HG02973 (cell line): ENCODE data around the gene LRRC14B.
"Not testable (repeated sequence)": the region's sequence is repeated elsewhere in the genome, so short reads cannot be mapped to it uniquely, and the experiment has no call there.

Source experiments
- ATAC-seq: cut with Tn5 transposase; IDR thresholded peaks from one replicate; pipeline ENCODE4 v1.9.1; 2021; ENCODE audit warnings: moderate library complexity; ENCODE audit not compliant: unreplicated experiment

LRRC14B gene

DNA sequence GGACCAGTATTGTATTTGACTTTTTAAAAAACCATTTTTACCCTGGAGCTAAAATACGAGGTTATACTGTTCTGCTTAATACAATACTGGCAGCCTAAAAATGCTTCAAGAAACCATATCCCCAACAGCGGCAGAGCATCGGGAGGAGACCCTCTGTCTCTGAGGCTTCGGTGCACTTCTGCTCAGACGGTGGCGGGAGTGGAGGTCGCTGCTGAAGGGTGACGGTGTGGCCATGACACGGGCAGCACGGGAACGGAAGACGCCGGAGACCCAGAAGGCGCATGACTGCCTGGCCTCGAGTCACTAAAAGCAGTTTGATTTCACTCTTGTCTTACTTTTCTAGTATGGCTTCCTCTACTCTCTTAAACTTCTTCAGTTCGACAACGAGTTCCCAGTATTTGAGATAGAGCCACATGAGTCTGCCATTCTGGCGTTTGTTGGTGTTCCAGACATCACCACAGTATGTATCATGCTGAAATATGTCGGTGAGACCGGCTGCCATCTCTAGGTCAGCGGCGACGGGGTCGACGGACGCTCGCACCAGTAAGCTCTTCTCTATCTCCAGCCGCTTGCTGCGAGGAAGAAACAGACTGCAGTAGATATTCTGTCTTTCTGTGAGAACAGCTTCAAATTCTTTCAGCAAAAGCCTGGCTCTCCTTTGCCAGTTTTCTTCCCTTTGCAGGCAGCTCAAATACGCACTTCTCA, 13.8 kb downstream of the LRRC14B start:
- no peak for ATAC-seq

DNA sequence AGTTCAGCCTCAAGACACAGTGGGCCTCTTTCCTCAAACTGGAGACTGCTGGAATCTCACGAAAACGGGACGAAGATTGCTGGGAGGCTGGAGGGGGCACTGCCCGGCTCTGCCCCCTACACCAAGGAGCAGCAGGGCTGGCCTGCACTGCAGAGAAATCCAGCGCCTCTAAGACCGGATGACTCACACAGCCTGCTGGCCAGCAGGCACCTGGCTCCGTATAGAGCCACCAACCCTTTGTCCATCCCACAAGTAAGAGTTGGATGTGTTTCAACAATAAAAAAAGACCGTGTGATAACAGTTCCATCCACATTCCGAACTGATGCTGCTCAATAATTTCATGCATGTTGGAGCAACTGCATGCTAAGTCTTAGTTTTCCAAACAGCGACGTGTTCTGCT, 15.1 kb downstream of the LRRC14B start:
- no peak for ATAC-seq

DNA sequence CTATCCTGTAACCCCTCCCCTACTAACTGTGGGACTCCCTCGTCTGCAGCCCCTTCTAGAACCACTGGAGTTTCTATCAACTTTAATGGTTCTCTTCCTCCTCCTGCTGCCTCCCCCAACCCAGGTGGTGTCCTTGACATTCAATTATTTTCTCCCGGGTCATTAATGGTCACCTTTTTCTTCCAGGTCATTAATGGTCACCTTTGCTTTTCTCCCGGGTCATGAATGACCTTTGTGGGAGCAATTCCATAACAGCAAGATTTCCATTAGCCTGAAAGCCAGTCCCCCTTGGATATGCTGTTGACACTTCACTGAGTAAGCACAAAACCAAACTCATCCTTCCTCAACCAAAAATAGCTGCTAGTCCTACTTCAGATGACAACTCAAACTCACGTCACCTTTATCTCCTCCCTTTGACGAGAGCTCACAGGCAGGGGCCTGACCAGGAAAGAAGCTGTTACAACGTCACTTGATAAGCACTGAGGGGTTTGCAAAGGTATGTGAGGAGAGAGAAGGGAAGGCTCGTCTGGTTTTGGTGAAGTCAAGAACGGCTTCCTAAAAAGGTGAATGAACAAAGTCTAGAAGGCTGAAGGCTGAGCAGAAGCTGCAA, 15.7 kb downstream of the LRRC14B start:
- ATAC-seq = no peak

DNA sequence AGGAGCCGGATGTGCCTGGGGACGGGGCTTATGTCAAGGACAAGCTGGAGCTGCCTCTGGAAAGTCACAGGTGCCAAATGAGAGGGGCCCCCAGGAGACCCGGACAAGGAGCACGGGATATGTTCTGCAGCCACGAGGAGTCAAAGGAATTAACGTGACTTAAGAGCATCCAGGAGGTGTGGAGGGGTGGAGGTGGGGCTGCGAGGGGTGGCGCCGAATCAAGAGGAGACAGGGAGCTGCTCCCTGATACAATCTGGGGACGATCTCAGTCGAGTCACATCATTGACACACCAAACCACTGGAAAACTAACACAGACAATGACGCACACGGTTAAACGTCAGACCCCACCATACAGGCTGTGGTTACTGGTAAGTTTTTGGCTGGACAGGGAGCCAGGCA, 16.3 kb downstream of the LRRC14B start:
- ATAC-seq = no peak

DNA sequence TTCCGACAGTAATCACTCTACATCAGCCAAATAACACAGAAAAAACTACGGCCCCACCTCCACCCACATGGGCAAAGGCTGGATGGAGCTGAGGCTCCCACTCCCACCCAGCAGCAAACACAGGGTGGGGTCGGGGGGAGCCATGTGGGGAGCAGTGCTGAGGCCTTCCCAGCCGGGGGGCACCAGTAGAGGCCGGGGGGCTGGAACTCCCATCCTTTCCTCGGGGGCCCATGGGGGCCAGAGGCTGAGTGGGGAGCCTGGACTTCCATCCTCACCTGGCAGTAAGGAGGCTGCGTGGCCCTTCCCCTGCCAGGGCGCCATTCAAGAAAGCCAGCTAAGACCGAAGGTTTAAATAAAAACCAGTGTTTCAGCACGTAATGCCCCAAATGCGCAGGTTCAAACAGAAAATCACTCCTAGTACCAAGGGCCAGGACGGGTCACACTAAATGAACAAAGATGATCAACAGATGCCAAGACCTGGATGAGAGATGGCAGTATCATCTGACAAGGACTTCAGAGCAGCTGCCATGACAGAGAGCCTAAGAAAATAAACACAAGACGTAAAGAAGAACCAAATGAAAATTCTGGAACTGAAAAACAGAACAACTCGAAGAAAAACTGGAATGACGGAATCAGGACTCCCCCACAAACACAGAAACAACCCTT, 17.3 kb downstream of the LRRC14B start:
- no peak for ATAC-seq

DNA sequence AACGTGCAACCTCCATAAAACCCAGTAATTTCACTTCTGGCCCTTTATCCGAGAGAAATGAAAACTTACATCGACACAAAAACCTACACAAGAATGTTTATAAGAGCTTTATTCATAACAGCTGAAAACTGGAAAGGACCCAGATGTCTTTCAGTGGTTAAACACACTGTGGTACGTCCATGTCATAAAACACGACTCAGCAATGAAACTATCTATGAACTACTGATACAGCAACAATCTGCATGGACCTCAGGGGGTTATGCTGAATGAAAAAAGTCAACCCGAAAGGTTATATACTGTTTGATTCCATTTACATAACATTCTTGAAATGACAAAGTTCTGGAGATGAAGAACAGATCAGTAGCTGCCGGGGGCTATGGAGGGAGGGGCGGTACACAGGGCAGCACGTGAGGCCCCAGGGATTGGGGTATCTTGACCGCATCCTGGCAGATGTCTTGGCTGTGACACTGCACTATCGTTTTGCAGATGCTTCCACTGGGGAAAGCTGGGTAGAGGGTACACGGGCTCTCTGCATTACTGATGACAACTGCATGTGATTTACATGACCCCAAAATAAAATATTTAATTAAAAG, 22.6 kb downstream of the LRRC14B start:
- ATAC-seq = no peak

DNA sequence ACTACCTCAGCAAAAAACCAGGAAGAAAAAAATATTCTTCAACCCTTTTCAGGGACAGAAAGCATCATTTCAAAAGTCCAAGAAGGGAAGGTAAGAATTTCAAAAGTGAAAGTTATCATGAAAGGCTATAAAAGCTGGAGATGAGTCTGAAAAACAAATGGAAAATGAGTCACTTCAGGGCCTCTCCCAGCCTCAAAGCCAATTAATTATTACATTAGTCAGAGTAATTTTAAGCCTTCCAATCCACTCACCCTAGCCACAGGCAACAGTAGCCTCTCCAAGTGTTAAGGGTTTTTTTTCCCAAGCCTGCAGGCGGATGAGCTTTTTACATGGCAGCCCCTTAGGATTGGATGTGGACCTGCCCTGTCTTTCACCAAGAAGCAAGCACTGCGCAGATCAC, 24.0 kb downstream of the LRRC14B start:
- not testable (repeated sequence) for ATAC-seq

DNA sequence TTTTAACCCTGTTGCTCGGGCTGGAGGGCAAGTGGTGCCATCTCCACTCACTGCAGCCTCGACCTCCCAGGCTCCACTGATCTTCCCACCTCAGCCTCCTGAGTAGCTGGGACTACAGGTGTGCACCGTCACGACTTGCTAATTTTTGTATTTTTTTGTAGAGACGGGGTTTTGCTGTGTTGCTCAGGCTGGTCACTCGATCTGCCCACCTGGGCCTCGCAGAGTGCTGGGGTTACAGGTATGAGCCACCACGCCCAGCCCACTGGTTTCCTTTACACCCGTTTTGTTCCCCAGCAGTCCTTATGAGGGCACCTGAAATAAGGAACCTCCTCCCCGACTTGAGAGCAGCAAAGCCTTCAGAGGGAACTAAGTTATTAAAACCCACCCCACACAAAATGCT, 24.8 kb downstream of the LRRC14B start:
- not testable (repeated sequence) for ATAC-seq

DNA sequence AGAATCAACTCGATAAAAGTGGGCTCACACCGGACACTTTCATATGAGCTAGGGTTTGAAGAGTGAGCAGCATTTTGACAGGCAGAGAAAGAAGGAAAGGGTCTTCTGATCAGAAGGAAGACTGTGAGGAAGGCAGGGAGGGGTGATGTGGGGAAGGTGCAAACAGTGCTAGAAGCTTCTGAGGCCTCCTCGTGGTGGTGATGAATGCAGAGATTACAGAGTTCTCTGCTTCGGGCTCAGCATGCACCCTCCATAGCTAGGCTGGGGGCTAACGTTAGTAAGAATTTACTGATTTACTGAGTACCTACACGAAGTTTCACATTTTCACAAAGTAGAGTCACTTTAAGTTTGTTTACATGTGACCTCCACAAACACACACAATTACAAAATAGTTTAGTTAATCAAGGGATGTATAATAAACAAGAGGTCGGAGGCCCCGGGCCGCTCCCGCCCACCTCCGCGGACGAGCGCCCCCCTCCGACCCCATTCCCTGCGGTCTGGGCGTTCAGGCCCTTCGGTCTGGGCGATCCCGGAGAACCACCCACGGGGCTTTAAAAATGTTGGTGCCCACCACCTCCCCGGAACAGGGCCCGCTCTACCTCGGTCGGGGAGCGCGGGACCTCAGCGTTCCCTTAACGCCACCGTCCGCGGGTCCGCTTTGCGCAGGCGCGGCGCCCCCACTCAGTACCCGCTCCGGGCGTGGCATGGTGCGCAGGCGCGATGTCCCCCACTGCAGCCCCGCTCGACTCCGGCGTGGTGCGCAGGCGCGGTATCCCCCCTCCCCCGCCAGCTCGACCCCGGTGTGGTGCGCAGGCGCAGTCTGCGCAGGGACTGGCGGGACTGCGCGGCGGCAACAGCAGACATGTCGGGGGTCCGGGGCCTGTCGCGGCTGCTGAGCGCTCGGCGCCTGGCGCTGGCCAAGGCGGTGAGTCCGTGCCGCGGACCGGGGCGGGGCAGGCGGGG, 26.5 kb downstream of the LRRC14B start, which contains the start of the genes CCDC127 and SDHA:
Gene CCDC127 (minus strand): TSS at position 660 of the 963 bp plus-strand sequence. CDS start 1,304 bp downstream, outside the sequence.
Gene SDHA (plus strand): TSS at position 827 of the 963 bp plus-strand sequence. CDS start 36 bp downstream, at position 863.
- peak; percentile 72 for ATAC-seq

DNA sequence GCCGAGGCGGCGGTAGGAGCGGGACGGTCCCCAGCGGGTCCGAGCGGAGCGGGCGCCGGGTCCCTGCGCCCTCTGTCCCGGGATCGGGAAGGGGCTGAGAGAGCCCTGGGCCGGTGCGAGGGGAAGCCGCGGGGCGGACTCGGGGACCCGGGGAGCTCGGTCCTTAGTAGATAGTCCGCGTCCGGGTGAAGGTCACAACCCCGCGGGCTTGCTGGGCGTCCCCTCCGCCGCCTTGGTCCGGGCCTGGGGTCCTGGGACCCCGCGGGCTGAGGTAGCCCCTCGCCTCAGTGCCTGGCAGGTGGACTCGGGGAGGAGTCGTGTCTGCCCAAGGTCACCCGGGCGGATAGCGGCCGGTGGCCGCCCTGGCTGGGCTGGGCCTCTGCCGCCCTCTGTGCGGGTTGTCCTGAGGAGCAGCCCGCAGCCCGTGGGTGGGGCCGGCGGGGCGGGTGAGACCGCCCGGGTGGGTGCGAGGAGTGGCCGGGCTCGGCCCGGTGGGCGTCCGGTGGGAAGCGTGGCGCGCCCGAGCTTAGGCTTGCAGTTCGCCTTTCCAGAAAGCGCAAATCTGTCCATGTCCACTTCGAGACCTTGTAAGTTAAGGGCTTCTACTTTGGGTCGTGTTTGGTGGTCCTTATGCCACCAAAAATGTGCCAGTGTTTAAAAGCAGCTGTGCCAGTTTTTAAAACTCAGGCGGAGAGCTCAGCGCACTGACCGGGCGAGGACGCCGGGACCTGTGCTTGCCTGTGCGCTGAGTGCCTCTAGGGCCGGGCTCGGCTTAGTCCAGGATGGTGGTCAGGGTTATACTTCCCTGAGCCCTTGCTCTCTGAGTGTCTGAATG, 27.4 kb downstream of the LRRC14B start:
- ATAC-seq = peak; percentile 17

DNA sequence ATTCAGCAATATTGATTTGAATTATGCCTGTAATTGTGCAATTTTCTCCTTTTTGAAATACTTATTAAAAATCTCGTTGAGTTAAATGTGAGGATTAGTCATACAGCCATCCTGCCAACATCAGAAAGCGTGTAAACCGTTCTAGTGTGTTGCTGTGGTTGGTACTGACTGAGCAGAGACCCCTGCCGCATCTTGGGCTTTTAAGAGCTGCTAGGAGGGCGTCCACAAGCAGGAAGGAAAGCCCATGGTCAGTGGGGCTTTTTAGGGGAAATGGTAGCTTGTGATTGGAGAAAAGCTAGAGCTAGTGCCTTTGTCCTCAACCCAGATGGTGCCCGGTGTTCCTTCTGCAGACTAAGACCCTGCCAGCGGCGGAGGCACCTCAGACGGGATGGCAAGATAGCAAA, 28.2 kb downstream of the LRRC14B start:
- ATAC-seq = no peak

DNA sequence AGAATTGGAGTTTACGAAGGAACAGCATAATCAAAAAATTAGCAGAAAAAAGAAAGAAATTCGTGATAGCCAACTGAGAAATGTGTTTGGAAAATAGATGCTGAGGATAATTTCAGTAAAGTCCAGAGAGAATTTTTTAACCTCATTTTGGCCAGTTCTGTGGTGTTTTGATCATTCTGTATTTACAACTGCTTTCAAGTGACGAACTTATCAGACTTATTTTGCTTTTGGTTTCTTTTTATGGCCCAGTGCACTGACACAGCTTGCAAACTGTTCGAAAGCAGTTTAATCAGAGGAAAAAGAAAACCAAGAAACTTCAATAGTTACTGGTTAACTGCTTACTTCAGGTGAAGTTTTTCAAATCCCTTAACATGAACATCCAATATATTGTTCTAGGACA, 28.7 kb downstream of the LRRC14B start:
- ATAC-seq = no peak

DNA sequence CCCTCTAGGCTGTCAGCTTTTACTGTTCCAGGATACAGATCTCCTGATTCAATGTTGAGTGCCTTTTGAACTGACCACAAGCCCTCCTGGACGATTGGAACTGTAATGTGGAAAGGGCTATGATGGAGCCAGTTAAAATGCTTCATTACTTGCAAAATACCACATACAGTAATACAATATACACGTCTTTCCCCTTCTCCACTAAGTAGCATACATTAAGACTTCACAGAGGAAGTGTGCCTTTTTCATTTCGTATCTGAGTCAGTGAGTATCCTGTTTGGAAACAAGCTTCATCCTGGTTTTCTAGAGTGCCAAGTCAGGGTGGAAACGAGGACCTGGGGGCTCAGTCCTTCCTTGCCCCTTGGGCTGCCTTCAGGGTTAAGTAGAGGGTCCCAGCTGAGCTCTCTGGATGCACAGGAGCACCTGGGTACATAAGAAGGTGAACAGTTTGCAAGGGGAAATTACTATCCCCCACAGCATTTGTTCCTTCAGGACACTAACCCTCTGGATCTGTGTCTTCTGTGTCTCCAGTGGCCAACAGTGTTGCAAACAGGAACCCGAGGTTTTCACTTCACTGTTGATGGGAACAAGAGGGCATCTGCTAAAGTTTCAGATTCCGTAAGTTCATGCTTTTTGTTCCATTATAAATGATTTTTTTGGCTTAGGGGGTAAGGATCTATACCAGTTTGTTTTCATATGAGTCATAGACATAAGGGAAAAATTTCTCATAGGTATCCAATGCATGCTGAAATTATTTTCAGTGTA, 31.8 kb downstream of the LRRC14B start:
- not testable (repeated sequence) for ATAC-seq

DNA sequence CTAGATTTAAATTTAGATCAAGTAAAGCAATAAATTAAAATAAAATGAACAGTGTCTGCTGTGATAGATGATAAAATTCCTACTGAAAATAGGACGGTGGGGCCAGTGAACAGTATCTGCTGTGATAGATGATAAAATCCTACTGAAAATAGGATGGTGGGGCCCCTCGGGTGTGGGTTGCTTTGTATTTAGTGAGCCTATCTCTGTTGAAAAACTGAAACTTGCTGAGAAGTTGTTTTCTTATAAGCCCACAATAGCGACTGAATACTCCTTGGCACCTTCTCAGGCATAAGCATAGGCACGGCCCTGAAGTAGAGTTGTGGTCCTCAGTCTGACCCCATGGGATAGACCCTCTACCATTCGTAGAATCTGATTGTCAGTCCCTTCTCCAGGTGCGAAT, 32.5 kb downstream of the LRRC14B start:
- no peak for ATAC-seq

DNA sequence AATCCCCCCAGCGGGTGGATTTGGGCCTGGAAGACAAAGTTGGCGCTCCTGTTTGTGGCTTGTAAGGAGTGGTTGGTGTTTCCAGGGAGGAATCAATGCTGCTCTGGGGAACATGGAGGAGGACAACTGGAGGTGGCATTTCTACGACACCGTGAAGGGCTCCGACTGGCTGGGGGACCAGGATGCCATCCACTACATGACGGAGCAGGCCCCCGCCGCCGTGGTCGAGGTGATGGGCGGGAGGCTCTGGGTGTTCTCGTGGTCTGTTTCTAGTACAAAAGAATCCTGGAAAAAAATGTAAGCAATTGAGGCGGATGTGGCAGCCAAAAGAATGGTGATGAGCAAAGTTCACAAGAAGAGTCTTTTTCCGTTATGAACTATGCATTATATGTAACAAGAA, 34.0 kb downstream of the LRRC14B start:
- ATAC-seq = no peak

DNA sequence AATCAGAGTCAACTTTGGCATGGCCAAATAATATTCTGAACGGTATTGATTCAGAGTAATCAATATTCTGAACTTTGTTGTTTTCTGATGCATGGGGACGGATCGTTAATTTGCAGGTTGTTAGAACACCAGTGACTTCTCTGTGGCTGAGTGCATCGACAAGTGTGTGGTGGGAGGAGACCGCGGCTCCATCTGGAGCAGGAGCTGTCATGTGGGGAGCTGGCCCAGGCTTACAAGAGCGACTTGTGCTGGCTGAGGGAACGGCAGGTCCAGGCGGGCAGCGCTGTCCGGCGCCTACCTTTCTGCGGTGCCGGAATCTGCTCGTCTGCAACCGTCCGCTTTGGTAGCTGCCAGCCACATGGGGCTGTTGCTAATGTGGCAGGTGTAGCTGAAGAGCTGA, 36.1 kb downstream of the LRRC14B start:
- ATAC-seq = not testable (repeated sequence)

DNA sequence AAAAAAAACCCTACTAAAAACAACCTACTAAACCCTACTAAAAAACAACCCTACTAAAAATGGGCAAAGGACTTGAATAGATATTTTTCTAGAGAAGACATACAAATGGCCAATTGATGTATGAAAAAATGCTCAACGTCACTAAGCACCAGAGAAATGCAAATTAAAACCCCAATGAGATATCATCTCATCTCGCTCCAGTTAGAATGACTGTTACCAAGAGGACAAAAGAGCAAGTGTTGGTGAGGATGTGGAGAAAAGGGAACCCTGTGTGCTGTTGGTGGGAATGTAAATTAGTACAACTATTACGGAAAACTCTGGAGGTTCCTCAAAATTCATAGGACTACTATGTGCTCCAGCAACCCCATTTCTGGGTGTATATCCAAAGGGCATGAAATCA, 37.6 kb downstream of the LRRC14B start:
- no peak for ATAC-seq

DNA sequence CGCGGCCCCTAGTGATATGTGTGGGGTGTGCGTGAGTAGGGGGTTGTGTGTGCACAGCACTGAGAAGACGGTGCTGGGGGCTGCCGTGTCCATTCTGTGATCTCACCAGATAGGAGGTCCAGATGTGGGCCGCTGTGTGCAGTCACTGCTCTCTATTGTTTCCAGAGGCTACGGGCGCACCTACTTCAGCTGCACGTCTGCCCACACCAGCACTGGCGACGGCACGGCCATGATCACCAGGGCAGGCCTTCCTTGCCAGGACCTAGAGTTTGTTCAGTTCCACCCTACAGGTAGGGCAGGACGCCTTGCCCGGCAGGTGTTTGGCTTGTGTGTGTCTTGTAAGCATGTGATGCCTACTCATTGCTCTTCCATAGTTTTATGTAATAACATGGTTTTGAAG, 39.4 kb downstream of the LRRC14B start:
- no peak for ATAC-seq

DNA sequence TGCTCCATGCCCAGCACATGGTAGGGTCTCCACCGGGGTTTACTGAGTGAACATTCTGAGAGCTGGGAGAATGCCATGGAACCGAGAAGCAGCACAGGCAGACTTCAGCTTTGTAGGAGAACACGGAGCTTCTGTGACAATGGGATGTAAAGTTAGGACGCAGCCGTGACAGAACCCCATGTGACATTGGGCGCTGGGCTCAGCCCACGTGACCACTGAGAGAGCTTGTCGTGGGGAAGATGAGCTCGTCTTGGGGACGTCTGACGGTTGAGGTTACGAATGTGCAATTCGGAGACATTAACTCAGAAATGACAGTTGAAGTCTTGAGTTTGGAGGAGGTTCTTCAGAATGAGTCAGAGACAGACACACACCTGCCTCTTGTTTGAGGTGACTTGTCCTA, 40.4 kb downstream of the LRRC14B start:
- ATAC-seq = no peak
